ENCODE results near the gene RXRG.
A peak's percentile ranks its signal among the peaks of the same experiment; 100 is the strongest.

The RXRG gene

DNA sequence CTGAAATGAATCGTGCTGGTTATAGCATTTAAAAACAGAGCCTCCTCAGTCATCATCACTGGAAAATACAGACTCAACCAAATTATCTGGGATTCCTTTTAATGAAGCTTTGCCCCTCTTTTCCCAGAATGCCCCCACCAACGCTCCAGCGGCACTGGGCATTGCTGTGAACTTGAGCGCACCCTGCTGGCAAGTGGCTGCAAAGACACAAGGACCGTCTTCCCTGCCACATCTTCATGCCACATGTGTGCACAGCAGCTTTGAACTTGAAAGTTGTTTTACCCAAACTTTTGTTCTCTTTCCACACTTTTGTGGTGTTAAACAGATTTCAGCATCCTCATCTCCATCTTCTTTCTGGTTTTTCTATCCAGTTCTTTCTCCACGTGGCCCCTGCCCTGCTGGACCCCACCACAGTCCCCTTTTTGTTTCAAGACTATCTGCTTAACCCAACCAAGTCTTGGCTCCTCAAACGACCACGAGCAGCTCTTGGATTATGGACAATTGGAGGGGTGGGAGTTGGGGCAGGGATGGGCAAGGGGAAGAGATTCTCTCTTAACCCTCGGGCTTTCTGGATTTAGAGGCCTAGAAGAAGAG lies 75.6 kb downstream of the RXRG start:
- peak; percentile 6 for DNase-seq (ENCODE audit: low read depth)

DNA sequence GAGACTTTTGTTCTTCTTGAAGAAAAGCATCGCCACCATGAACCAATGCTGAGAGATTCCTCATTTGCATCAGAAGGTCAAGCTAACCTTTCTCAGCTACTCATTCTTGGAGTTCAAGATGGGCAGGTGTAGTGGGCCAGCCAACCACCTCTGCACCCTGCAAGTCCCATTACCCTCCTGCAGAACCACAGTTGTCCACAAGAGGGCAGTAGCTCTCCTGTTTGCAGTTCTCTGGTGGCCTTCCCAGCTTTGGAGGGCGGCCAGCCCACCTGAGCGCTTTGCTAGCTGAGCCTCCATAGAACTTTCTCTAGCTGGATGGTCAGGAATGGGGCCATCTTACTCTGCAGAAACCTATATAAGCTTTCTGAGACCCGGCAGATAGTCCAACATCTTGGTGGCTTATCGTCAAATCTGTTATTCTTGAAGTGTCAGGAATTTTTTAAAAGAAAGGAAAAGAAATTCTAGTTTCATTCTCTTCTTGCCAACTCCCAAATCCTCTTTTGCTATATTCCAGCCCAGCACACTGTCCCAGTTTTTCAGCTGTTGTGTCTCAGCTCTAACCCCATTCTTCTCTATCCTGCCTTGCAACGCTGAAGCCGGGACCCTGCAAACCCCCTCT lies 77.4 kb downstream of the RXRG start:
- DNase-seq (ENCODE audit: low read depth) = peak; percentile 48

DNA sequence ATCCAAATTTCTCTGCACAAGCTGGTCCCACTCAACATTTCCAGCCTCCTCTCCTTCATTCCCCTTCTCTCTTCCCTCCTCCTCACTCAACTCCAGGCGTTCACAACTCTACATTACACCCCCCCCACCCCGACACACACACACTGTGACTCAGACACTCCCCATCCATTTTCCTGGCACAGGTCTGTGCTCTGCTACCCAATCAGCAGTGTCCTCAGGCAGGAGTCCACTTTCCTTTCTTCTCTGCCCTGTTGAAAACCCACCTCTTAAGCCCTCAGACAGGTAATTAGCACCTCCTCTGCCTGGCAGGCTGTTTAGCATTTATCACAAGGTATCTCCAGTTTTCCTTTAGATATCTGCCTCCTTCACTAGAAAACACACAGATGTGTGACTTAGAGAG lies 79.6 kb downstream of the RXRG start:
- no peak for DNase-seq (ENCODE audit: low read depth)

DNA sequence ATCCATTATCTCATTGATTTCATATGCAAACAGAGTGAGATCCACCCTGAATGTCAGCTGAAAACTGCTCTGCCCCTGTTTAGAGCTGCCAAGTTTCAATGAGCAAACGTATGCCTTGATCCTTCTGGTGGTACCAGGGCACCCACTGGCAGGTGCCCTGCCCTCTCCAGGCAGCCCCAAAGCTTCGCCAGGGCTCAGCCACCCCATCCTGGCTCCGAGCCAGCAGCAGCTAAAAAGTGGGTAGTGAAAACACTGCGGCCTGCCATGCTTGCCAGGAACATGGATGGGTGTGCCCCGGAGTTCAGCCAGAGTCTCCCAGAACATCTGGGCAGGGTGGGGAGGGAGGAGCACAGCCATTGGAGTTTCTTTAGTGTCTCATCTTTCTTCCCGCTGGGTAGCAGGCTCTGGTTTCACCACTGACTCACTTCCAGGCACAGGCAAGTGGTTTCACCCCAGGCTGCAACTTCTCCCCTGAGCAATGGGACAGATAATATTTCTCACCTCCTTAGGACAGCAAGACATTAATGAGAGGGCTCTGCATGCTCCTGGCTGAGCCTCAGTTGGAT lies 80.3 kb downstream of the RXRG start:
- DNase-seq (ENCODE audit: low read depth) = no peak

DNA sequence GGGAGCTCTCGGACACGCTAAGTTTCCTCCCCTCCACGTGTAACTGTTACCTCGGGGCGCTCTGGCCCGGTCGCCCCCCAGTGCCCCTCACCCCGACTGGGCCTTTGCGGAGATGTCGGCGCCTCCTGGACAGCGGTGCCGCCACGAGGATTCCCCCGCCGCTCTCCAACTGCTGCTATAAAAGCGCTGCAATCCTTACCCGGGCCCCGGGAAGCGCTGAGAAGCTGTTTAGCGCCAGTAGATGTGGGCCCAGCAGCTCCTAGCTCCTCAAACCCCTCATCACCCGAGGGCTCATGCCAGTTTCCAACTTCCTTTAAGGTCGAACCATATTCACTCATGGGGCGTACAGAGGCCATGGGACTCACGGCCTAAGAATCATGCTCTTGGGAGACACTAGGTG lies 88.0 kb downstream of the RXRG start:
- no peak for DNase-seq (ENCODE audit: low read depth)

DNA sequence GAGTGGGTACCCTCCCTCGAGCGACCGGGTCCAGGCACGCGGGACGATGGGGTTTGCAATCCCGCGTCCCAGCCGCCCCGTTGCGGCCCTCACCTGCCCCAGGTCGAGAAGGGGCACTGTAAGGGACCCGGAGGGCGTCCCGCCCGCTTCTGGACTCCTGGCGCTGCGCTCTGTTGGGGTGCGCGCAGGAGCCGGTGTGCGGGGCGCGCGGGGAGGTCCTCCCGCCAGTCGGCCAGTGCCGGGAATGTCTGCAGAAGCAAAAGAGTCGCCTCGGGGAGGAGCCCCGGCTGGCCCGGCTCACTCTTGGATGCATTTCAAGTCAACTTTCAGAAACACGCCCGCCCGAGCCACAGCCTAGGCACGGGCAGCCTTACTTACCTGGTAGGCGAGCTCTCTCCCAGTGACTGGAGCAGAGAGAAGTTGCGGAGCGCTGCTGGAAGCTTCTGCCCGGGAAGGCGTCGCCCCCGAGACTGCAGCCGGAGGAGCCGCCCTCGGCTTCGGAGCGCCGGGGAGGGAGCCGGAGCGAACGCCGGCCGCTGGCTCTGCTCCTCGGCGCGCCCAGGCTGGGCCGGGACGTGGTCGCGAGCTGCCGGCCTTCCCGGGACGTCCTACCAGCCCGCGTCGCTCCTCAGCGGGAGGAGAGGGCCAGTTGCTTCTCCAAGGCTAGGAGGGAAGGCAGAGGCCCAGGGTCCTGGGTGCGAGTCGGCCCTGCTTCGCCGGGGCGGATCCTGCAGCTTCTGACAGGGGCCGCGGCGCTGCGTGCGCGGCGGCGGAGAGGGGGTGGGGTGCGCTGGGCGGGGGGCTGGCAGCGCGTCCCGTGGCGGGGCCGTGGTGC lies 88.7 kb downstream of the RXRG start, which contains the start of gene LMX1A:
Gene LMX1A (minus strand): TSS at position 739 of the 835 bp plus-strand sequence. CDS start 1,156 bp downstream, outside the sequence.
- no peak for DNase-seq (ENCODE audit: low read depth)

DNA sequence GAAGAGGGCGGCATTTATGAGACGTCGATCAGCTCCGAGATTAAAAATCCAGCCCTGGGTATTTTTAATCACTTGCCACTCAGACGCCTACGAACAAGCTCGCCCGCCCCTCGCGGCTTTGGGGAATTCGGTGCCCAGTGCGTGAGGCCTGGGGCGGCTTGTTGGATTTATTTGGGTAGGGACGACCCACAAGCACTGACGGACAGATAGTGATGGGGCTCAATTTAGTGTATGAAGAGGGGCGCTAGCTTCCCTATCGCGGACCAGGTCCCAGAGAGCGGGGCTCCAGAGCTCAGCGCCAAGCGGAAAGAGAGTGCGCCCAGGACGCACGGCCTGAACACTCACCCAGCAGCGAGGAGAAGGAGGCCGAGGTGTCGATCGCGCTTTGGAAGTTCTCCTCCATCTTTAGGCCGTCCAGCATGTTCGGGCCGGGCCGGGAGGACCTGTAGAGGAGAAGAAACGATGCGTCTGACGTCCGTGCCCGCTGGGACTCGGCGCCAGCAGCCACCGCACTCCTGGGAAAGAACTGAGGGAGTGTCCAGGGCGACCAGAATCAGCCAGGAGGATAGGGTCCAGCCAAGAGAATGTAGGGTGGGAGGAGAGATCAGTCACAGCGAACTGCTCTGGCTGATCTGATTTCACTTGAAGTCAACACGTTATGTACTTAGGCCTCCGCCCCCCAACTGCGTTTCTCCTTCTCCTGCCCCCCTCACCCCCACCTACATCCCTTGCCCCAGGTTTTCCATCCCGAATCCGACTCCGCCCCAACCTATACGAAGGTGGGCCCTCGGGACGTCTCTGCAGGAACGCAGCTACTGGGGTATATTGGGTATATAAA lies 89.6 kb downstream of the RXRG start:
- DNase-seq (ENCODE audit: low read depth) = no peak

DNA sequence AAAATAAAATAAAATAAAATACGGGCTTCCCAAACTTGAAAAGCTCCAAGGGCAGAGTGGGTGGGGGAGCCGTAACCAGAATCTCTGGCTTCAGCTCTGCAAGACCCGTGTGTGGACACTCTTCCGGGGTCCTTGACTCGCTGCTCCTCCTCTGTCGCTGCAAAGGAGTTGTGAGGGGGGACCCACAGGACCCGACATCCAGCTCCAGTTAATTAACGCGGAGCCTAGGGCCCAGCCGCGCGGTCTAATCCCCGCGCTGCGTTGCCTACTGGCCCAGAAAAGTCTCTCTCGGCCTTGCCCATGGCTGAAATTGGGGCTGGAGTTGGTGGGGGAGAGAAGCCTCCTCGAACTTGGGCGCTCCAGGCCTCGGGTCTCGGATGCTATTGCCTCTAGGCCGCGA lies 90.2 kb downstream of the RXRG start:
- DNase-seq (ENCODE audit: low read depth) = no peak

DNA sequence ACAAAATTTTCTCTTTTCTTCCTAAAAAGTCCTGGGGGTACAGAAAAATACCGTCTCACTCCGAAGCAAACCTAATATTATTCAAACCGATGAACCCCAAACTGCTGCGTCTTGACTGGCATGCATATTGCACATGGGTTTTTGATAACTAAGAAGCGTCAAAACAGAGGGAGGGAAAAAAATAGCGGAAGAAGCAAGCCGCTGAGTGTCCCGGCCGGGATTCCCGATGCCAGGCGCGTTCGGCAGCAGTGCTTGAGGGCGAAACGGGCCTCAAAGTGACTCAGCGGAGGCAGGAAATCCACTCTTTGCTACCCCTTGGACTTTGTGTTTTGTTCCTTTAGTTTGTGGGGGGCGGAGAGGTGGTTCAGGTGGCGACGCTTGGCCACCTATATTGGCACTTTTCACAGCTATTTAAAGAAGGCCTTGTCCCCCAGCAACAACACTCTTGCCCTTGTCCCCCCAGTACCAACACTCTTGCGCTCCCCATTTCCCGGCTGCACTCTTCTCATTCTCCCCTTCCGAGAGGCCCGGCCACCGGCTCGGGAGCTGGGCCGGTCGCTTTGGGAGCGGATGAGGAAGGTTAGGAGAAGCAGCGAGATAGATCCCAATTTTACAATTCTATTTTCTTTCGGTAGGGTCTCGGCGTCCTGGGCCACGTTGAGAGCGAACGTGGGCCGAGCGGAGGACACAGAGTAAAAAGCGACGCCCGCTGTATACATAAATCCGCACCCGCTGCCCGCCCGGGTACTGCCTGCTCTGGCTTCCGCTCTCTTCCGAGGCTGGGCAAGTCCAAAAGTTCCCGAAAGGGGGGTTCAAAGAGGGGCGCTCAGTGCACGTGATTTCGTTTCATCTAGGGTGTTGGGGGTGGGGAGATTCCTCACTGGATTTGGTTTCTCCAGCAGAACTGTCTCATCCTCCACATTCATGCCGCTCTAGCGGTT lies 90.9 kb downstream of the RXRG start:
- no peak for DNase-seq (ENCODE audit: low read depth)

DNA sequence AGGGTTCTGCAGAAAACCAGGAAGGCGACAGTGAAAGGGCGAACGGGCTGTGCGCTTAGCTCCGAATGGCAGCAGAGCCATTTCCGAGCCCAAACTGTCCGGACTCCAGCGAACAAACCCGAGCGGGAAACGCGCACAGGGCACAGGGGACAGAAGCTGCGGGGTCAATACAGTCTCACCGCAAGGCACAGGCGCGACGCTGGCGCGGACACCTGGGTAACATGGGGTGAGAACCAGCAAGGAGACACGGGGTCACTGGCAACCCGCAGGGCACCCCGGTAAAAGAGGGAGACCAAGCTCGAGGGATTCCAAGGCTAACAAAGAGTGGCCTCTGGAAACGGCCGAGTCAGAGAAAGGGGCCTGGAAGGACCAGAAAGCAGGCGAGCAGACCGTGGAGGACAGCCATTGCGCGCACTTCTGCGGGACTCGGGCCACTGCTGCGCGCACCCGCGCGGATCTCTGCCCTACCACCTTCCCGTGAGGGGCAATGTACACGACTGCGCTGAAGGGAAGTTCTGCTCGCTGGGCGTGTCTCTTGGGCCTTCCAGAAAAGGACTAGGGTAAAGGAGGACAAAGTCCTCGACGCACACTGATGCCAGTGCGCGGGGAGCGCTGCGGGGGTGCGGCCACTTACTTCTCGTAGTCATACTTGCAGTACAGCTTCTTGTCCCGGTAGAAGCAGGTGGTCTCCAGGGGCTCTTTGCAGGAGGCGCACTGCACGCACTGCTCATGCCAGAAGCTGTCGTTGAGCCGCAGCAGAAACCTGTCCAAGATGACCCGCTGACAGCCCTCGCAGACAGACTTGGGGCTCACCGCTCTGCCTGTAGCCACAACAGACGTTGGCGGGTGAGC lies 92.3 kb downstream of the RXRG start:
- no peak for DNase-seq (ENCODE audit: low read depth)

DNA sequence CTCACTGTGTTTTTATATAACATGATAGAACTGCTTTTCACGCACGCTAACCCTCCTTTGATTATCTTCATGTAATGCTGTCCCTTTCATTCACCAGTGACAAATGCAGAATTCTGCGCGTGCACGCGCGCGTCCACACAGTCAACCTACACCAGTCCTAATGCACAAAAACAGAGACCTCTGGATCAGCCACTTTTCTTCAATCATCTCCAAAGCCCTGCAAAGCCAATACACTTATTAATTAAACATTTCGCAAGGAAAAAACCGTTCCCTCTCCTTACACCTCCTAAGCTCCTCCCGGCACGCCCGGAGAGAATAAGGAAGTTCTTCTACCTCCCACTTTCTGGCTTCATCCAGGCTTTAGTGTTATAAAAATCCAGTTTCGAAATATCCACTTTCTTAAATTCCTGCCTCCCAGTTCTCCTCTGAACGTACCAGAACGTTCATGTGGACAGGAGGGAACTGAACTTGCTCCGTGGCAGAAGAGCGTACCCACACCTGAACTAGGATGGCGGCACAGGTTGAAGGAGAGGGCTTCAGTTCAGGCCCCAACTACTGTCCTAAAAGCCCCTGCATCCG lies 93.0 kb downstream of the RXRG start:
- no peak for DNase-seq (ENCODE audit: low read depth)
